Stimulated activated CD8-positive, alpha-beta memory T cell treated with anti-CD3 and anti-CD28 coated beads, Interleukin-4, amount 100 ng/mL, for 24 hours (primary cell): ENCODE measurements around the gene CIROP.

Experiments
- DNase-seq: peaks from one replicate; pipeline ENCODE4 v3.0.0-alpha.2; 2020; ENCODE audit warnings: low read depth

CIROP gene

GRCh38 chr14:23093104-23093503 is 11.7 kb downstream of the CIROP start:
- DNase-seq = no peak

GRCh38 chr14:23091294-23092225 is 13.2 kb downstream of the CIROP start:
- no peak for DNase-seq

GRCh38 chr14:23090254-23090636 is 14.5 kb downstream of the CIROP start:
- no peak for DNase-seq

GRCh38 chr14:23089498-23090253 is 15.1 kb downstream of the CIROP start:
- DNase-seq = no peak

GRCh38 chr14:23086565-23086964 is 18.2 kb downstream of the CIROP start:
- DNase-seq = no peak

GRCh38 chr14:23085458-23085857 is 19.3 kb downstream of the CIROP start:
- DNase-seq = no peak

GRCh38 chr14:23080474-23080873 is 24.3 kb downstream of the CIROP start:
- DNase-seq = no peak

GRCh38 chr14:23079716-23080115 is 25.1 kb downstream of the CIROP start:
- no peak for DNase-seq

- no peak for DNase-seq
These were observed 26.1 kb downstream of the CIROP start for GRCh38 chr14:23078692-23079116.

- DNase-seq = no peak
These were observed 26.8 kb downstream of the CIROP start for GRCh38 chr14:23077962-23078361.

- no peak for DNase-seq
These were observed 27.9 kb downstream of the CIROP start for GRCh38 chr14:23076785-23077408.

GRCh38 chr14:23074906-23075305 is 29.9 kb downstream of the CIROP start:
- no peak for DNase-seq

GRCh38 chr14:23071921-23072539 is 32.8 kb downstream of the CIROP start:
- no peak for DNase-seq

GRCh38 chr14:23071244-23071920 is 33.4 kb downstream of the CIROP start:
- DNase-seq = peak; percentile 63

GRCh38 chr14:23070262-23071129 is 34.3 kb downstream of the CIROP start:
- DNase-seq = no peak

GRCh38 chr14:23069413-23069806 is 35.4 kb downstream of the CIROP start:
- no peak for DNase-seq

GRCh38 chr14:23068789-23069412 is 35.9 kb downstream of the CIROP start:
- DNase-seq = peak; percentile 48

- DNase-seq = no peak
These were observed 36.7 kb downstream of the CIROP start for GRCh38 chr14:23067847-23068788.
